Stimulated activated CD8-positive, alpha-beta memory T cell treated with anti-CD3 and anti-CD28 coated beads, Interleukin-12 subunit alpha, Interleukin-12 subunit beta, amount 100 ng/mL, for 4 hours (primary cell): ENCODE data around the gene IGFL2.
"Not testable (repeated sequence)": the region's sequence is repeated elsewhere in the genome, so short reads cannot be mapped to it uniquely, and the experiment has no call there.

Experiments used
- DNase-seq: peaks from one replicate; pipeline ENCODE4 v3.0.0-alpha.2; 2020; ENCODE audit warnings: low read depth

IGFL2 gene

DNA sequence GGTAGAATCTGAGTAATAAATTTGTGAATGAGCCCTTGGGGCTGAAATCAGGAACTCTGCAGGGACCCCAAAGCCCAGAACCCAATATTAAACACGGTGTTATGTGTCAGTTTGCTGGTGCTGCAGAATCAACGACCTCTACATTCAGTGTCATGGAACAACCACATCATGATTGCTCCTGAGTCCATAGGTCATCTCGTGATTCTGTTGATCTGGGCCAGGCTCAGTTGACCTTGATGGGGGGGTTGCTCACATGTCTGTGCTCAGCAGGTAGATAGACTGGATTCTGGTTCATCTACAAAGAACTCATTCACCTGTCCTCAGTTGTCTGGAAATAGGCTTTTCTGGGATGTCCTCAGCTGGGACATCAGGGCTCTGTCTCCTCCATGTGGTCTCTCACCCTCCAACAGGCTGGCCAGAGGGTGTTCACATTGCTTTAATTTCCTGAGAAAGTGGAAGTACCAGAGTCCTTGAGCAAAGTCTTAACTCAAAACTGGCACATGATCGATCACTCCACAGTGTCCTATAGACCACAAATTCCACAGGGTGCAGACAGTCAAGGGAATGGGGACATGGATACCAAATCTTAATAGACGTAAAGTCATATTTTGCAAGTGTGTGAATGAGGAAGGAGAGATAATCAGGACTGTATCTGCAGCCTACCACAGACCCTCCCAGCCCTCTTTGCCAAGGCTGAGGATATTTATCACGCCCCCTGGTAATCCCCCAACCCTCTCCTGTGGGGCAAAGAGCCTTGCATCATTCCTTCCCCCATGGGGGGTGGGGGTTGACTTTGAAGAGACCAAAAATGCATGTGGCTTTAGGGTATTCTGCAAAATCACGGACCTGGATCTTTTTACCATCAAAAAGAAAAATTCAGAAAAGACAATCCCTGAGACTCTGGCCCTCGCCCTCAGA is 42.2 kb downstream of the IGFL2 start:
- no peak for DNase-seq

DNA sequence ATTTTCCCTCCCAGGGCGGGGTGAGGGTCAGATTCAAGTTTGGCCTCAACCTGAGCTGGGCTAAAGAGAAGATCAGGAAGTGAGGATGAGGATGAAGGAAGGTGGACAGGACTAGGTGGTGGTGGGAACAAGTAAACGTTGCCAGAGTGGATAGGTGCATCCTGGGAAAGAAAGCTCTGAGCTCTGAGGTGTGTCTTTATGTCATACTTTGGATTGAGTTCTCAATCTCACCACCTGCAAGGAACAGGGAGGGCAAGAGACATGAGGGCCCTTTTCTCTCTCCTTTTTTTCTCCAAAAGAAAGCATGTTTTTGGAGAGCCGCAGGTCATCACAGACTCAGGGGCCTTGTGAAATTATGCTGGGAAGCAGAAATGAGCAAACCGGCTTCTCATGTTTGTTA is 43.3 kb downstream of the IGFL2 start:
- no peak for DNase-seq

DNA sequence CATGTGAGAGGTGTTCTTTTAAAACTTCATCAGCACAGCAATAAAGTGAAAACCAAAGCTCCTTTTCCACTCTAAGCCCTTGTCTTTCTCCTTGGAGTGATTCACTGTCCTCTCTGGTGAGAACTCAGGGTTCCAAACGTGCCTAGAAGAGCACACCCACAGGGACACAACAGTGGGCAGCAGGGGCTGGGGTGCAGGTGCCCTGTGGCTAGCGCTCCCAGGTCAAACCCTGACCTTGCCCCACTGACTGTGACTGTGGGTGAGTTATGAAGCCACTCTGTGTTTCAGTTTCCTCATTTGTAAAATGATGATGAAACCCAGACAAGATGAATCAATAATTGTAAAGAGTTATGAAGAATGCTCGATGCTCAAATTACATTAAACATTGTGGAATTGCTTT is 43.9 kb downstream of the IGFL2 start:
- DNase-seq = no peak

DNA sequence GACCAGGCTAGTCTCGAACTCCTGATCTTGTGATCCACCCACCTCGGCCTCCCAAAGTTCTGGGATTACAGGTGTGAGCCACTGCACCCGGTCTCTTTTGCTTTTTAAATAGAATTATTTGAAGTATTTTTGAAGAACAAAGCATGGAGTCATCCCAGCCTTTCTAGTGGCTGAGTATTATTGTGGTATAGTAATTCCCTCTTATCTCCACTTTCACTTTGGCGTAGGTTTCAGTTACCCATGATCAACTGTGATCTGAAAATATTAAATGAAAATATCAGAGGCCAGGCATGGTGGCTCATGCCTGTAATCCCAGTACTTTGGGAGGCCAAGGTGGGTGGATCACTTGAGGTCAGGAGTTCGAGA is 44.6 kb downstream of the IGFL2 start:
- DNase-seq = not testable (repeated sequence)

DNA sequence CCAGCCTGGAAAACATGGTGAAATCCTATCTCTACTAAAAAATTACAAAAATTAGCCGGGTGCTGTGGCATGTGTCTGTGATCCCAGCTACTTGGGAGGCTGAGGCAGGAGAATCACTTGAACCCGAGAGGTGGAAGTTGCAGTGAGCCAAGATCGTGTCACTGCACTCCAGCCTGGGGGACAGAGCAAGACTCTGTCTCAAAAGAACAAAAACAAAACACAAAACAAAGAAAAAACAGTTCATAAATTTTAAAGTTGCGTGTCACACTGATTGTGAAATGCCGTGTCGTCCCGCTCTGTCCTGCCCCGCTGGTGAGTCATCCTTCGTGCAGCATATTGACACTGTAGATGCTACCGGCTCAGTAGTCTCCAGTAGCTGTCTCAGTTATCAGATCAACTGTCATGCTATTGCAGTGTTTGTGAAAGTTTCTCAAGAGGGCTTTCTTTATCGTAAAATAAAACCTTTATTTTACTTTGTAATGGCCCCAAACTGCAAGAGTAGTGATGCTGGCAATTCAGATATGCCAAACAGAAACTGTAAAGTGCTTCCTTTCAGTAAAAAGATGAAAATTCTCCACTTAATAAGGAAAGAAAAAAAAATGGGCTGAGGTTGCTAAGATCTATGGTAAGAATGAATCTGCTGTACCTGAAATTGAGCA is 45.1 kb downstream of the IGFL2 start:
- no peak for DNase-seq

DNA sequence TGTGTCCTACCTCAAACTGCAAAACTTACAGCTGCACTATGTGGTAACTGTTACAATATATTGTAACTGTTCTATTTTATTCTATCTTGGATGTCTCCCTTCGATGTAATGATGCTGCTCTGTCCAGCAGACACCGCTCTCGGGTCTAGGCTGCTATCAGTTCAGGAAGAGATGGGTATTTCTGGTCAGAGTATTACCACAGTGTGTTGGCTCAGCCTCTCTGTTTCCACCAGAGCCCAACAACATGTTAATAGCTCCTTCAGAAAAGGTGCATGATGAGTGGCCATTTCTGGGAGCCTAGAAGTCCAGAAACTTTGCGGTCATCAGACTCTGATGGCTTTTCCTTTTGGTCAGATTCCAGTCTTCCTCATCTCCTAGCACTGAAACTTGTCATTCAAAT is 45.6 kb downstream of the IGFL2 start:
- DNase-seq = no peak

DNA sequence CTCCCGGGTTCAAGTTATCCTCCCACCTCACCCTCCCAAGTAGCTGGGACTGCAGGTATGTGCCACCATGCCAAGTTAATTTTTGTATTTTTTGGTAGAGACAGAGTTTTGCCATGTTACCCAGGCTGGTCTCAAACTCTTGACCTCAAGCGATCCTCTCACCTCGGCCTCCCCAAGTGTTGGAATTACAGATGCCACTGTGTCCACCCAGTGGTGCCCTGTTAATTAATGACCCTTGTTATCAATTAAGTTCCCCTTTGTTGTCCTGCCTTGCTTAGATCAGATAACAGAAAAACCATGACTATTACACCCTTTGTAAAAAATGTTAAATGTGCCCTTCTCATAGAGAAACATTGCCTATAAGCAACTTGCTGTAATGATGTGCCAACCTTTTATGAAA is 47.1 kb downstream of the IGFL2 start:
- DNase-seq = no peak

DNA sequence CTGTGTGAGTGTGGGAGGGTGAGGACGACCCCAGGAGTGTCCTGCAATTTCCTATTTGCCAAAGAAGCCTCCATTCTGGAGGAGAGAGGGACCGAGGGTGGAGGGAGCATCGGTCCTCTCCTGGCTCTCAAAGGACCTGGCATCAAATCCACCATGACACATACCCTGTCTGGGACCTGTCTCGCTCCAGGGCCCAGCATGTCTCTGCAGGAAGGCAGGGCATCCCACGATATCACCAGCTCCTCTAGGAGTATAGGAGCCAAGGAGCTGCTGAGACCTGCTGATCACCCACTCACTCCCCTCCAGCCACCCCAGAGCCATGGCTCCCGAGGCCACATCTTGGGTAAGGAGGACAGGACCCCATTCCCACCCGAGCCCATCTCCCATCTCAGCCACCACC is 47.9 kb downstream of the IGFL2 start:
- DNase-seq = not testable (repeated sequence)

DNA sequence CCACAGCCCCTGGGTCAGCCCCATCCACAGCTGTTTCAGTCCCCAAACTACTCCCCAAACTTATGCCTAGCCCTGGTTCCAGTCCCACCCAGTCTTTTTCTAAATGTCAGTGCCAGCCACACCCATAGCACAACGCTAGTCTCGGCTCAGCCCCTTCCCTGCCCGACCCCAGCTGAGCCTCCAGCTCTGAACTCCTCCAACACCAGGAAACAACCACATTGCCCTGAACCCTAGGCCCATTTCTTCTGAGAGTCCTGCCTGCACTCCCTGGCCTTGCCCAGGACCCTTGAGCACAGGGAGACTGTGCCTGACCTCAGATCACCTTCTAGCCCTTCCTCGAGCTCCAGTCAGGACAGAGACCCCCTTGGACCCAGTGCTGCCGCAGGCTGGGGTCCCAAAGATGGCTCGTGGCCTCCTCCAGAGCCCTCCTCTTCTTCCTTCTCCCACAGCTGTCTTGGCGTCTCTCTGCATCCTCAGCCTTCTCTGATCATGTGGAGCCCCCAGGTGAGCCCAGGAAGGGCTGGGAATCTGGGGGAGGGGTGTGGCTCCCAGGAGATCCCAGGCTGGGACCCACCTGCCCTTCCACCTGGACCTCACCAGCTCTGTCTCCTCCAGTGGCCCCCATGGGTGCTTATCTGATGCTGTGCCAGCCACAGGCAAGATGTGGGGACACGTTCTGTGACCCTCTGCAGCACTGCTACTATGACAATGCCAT is 48.5 kb downstream of the IGFL2 start:
- no peak for DNase-seq

DNA sequence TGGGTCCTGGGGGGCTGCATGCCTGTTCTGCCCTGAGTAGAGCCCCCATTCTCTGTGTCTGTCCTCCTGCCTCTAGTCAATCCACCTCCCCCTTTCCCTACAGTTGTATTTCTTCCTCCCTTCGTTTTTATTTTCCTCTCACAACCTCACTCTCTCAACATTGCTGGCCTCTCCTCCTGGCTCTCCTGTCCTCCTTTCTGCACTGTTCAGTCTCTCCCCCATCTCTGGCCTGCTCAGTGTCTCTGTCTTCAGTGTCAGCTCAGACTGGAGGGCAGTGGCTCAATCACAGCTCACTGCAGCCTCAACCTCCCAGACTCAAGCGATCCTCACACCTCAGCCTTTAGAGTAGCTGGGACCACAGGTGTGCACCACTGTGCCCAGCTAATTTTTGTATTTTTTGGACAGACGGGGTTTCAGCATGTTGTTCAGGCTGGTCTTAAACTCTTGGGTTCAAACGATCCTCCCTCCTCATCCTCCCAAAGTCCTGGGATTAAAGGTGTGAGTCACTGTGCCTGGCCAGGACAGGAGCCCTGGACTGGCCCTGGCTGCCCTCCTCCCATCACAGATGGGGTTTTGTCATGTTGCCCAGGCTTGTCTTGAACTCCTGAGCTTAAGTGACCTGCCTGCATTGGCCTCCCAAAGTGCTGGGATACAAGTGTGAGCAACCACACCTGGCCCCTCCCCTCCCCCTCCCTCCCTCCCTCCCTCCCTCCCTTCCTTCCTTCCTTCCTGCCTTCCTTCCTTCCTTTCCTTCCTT is 49.5 kb downstream of the IGFL2 start:
- no peak for DNase-seq

DNA sequence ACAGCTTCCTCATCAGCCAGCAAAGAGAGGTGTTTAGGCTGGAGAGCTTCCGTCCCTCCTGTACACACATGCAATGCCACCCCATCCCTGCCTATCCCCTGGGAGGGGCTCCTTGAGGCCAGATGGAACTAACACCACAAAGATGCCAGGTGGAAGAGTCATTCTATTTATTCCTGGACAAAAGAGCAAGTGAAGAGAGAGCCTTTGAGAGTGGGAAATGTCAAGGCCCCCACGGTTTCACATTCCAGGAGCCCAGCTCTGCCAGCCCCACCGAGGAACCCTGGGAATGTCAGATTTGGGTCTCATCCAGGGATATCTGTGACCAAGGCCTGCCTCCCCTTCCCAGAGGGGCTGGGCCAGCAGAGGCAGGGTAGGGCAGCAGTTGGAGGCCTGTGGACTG is 50.7 kb downstream of the IGFL2 start:
- DNase-seq = no peak

DNA sequence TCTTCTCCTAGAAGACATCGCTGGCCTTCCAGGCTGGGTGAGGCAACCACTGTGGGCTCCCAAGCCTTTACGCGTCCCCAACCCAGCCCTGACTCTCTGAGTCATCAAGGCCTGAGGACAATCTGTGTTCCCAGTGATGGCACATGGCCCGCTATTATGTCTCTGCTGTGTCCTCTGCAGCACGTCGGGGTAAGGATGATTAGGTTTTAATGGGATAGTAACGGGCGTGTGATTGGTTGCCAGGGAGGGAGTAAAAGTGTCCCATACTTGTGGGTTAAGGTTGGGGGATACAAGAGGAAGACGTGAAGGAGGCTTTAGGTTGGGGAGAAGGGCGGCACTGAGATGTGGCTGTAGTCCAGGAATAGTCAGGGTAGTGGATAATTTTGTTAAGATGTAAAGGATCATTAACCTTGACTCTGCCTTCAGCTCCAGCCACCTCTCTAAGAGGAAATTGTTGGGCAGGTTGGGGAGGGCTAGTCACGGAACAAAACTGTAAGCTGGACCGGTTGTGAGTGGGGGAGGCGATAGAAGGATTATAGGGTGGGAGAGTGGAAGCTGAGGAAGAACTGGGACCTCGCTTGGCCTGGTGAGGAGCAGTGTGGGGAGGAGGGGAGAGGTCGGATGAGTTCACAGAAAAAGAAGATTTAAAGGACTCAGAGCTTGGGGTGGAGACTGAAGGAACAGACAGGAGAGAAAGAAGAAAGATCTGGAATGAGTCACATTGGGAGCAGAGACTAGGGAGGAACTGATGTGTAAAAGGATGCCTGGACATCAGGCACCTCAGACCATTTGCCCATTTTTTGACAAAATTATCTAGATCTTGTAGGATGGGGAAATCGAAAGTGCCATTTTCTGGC is 53.6 kb downstream of the IGFL2 start:
- no peak for DNase-seq

DNA sequence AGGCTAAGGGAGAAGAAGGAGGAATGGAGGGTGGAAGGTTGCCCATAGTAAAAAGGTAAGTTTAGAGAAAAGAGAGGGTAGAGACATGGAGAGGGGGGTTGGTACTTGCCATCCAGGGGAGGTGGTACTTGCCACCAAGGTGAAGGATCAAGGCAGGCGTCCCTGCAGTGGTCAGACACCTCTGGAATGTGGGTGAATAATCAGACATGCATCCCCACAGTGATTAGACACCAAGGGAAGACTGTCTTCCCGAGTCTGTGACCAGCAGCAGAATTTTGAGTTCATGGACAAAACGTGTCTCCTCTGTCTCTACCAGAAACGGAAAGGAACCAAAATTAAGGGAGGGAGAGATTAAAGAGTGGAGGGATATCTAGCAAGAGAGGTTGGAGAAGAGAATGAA is 54.4 kb downstream of the IGFL2 start:
- DNase-seq = no peak

DNA sequence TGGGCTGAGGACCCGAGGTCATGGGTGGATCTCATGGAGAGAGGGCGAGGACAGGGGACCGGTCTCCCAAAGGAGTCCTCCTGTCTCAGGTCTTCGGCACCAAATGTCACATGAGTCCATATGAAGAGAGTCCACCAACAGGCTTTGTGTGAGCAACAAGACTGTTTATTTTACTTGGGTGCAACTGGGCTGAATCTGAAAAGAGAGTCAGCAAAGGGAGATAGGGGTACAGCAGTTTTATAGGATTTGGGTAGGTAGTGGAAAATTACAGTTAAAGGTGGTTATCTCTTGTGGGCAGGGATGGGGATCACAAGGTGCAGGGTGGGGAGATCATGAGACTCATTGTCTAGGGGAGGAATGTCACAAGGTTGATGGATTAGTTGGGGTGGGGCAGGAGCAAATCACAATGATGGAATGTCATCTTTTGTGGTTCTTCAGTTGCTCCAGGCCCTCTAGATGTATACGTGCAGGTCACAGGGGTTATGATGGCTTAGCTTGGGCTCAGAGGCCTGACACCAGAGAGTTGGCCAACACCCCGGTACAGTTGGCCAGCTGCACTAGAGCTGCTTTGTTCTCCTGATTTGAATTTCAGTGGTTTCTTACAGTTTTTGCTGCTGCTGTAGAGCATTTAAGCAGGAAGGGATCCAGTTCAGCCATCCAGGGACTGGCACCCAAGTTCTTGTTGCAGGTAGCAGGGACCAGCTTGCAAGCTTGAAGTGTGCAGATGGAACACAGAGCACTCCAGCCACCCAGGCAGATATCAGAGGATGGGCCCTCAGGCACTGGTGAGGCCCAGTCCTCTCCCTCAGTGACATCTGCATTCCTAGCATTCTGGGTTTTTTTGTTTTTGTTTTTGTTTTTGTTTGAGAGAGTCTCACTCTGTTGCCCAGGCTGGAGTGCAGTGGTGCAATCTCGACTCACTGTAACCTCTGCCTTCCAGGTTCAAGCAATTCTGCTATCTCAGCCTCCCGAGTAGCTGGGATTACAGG is 55.1 kb downstream of the IGFL2 start:
- DNase-seq = no peak

DNA sequence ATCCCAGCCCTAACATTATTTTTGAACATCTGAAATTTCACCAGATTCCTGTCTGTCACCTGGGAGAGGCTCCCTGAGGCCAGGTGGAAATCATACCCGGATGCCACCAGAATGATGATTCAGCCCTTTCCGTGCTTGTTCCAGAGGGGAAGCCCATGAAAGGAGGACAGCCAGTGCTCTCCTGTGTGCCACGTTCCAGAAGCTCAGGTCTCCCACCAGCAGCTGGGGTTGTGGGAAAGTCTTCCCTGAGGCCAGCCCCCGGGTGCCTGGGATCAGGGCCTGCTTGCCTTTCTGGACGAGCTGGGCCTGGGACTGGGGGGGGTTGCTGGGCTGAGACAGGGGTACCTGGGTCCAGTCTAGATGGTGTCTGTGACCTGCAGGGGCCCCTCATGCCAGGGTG is 56.0 kb downstream of the IGFL2 start:
- no peak for DNase-seq

DNA sequence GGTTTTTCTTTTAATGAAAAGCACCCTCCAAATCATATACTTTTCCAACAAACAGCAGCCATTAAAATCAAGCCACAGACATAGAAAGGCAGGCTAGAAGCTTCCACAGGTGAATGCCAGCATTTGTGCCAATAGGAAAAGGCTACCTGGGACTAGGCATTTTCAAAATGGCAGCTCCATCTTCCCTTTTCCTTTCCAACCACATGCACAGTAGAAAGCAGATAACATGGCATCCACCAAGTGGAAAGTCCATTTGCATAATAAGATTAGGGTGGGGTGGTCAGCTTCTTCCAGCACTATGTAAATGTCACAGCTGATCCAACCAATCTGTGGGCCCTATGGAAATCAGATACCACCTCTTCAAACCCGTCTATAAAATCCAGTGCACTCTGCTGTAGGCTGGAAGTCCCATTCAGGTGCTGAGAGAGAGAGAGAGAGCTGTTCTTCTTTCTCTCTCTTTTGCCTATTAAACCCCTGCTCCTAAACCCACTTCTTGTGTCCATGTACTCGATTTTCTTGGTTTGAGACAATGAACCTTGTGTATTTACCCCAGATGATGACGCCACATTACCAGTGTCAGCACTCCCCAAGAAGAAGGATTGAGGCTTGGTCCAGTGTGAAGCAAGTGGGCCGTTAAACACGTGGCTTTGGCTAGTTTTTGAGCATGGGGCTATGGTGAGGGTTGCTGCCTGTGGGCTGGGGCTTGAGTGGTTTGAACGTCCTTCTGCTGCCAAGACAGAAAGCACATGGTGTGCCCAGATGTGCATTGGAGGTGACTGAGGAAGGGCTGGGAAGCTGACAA is 57.3 kb downstream of the IGFL2 start:
- no peak for DNase-seq

DNA sequence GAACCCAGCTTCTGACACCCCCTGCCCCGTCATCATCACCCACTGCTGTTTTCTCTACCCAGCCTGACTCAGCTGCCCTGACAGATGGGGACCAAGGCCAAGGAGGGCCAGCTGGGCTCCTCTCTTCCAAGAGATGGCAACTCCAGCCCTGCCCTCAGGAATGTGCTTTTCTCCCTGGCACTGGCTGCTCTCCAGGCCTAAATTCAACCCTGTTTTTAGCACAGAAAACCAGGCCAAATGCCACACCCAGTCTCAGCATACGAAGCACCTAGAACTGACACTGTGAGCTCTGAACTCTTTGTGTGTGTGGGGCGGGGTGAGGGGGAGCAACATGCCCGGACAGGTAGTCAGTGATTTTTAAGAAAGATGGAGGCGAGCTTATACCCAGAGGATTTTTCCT is 58.1 kb downstream of the IGFL2 start:
- DNase-seq = no peak

DNA sequence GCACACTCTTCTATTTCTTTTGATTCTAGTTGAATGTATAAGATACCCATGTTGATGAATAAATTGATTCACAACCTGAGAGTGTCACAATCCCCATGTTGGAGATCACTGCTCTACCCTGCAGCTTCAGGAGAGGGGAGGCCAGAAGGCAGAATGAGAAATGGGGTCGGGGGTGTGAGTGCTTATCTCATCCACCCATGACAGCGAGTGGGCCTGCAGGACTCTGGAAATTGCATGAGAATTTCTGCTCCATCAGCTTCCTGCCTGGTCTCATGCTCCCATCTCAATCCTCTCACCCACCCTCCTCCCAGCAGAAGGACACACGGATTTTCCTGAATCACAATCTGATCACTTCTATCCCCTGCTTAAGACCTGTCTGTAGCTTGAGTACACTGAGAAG is 58.6 kb downstream of the IGFL2 start:
- no peak for DNase-seq

DNA sequence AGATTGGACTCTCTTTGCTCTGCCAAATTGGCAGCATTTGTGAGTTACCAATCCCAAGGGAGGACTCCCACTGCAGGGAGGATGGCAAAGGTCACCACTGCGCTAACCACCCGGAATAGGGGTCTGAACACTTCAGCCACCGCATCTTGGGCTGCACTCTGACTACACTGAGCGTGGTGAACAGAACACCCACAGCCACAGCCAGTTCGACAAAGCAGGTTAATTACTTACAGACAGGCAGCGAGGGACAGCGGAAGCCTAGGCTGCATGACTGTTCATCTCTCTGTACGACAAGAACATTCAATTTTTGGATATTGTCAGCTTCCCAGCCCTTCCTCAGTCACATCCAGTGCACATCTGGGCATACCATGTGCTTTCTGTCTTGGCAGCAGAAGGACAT is 59.8 kb downstream of the IGFL2 start:
- DNase-seq = not testable (repeated sequence)
